Activated naive CD8-positive, alpha-beta T cell (primary cell): Measurements from ENCODE around the gene AHR.

Experiments used
- H3K27ac Mint-ChIP-seq: one replicate; pipeline ENCODE4 v1.8.0; 2021; ENCODE audit warnings: mixed read lengths
- H3K27me3 Mint-ChIP-seq: one replicate; pipeline ENCODE4 v1.8.0; 2021; ENCODE audit warnings: mixed read lengths
- H3K36me3 Mint-ChIP-seq: one replicate; pipeline ENCODE4 v1.8.0; 2021; ENCODE audit warnings: mixed read lengths
- H3K4me1 Mint-ChIP-seq: one replicate; pipeline ENCODE4 v1.8.0; 2021; ENCODE audit warnings: low read depth, mixed read lengths
- H3K4me3 Mint-ChIP-seq: one replicate; pipeline ENCODE4 v1.8.0; 2021; ENCODE audit warnings: mild to moderate bottlenecking, mixed read lengths
- H3K9me3 Mint-ChIP-seq: one replicate; pipeline ENCODE4 v1.8.0; 2021; ENCODE audit warnings: low read depth, mixed read lengths

Gene AHR

GRCh38 chr7:17298102-17298839 is at the start of gene AHR:
AHR (plus strand) TSS chr7:17298652; CDS start chr7:17299265, 613 bp downstream.
- Mint-ChIP-seq H3K4me3 (peak within 1 kb of the TSS; percentile 99), H3K36me3 (peaks cover 3% of the 10 kb centered on the region), H3K27ac (peak within 1 kb of the TSS; percentile 98), H3K27me3 (no peaks in the 10 kb centered on the region), H3K9me3 (peaks cover 13% of the 10 kb centered on the region), H3K4me1 (peaks cover 32% of the 10 kb centered on the region)

GRCh38 chr7:17253885-17254284 is 44.6 kb upstream of the AHR start:
- H3K27ac Mint-ChIP-seq: no peak overlapping the region
- no peaks in the 10 kb centered on the region for H3K9me3 Mint-ChIP-seq
- no peak overlapping the region for H3K4me3 Mint-ChIP-seq
- peaks cover 3% of the 10 kb centered on the region for H3K36me3 Mint-ChIP-seq
- no peaks in the 10 kb centered on the region for H3K27me3 Mint-ChIP-seq
- H3K4me1 Mint-ChIP-seq: peaks cover 6% of the 10 kb centered on the region

GRCh38 chr7:17255926-17256325 is 42.5 kb upstream of the AHR start:
- H3K9me3 Mint-ChIP-seq: no peaks in the 10 kb centered on the region
- peaks cover 4% of the 10 kb centered on the region for H3K36me3 Mint-ChIP-seq
- H3K27ac Mint-ChIP-seq: no peak overlapping the region
- no peaks in the 10 kb centered on the region for H3K27me3 Mint-ChIP-seq
- H3K4me3 Mint-ChIP-seq: no peak overlapping the region
- peaks cover 6% of the 10 kb centered on the region for H3K4me1 Mint-ChIP-seq

GRCh38 chr7:17256375-17256774 is 42.1 kb upstream of the AHR start:
- Mint-ChIP-seq H3K4me3 (no peak overlapping the region), H3K27me3 (no peaks in the 10 kb centered on the region), H3K36me3 (peaks cover 4% of the 10 kb centered on the region), H3K27ac (no peak overlapping the region), H3K9me3 (no peaks in the 10 kb centered on the region), H3K4me1 (peaks cover 11% of the 10 kb centered on the region)

- no peak overlapping the region for H3K27ac Mint-ChIP-seq
Measured at GRCh38 chr7:17266565-17266964, 31.9 kb upstream of the AHR start.

GRCh38 chr7:17269341-17270221 is 28.9 kb upstream of the AHR start:
- Mint-ChIP-seq H3K27ac (no peak overlapping the region), H3K36me3 (peaks cover 34% of the 10 kb centered on the region), H3K9me3 (peaks cover 41% of the 10 kb centered on the region), H3K27me3 (no peaks in the 10 kb centered on the region), H3K4me1 (peaks cover 13% of the 10 kb centered on the region), H3K4me3 (no peak overlapping the region)

More at GRCh38 chr7:17266565-17266964, 31.9 kb upstream of the AHR start:
- Mint-ChIP-seq H3K27me3 (no peaks in the 10 kb centered on the region), H3K4me3 (no peak overlapping the region), H3K4me1 (peaks cover 8% of the 10 kb centered on the region), H3K36me3 (peaks cover 22% of the 10 kb centered on the region), H3K9me3 (peaks cover 34% of the 10 kb centered on the region)

- H3K4me3 Mint-ChIP-seq: peak overlapping the region; percentile 61
- peaks cover 25% of the 10 kb centered on the region for H3K4me1 Mint-ChIP-seq
- H3K27ac Mint-ChIP-seq: peak overlapping the region; percentile 85
- H3K36me3 Mint-ChIP-seq: peaks cover 17% of the 10 kb centered on the region
- no peaks in the 10 kb centered on the region for H3K27me3 Mint-ChIP-seq
- peaks cover 10% of the 10 kb centered on the region for H3K9me3 Mint-ChIP-seq
Measured at GRCh38 chr7:17274551-17275245, 23.8 kb upstream of the AHR start.

- Mint-ChIP-seq H3K9me3 (peaks cover 7% of the 10 kb centered on the region), H3K36me3 (peaks cover 16% of the 10 kb centered on the region), H3K4me1 (peaks cover 25% of the 10 kb centered on the region), H3K27ac (no peak overlapping the region), H3K27me3 (no peaks in the 10 kb centered on the region), H3K4me3 (peak overlapping the region; percentile 42)
Measured at GRCh38 chr7:17275749-17276671, 22.4 kb upstream of the AHR start.

- Mint-ChIP-seq H3K4me1 (peaks cover 17% of the 10 kb centered on the region), H3K4me3 (no peak overlapping the region), H3K36me3 (peaks cover 7% of the 10 kb centered on the region), H3K9me3 (no peaks in the 10 kb centered on the region), H3K27me3 (no peaks in the 10 kb centered on the region), H3K27ac (no peak overlapping the region)
Measured at GRCh38 chr7:17279061-17279460, 19.4 kb upstream of the AHR start.

GRCh38 chr7:17289074-17289645 is 9.3 kb upstream of the AHR start:
- Mint-ChIP-seq H3K27me3 (no peaks in the 10 kb centered on the region), H3K4me3 (no peak overlapping the region), H3K36me3 (peaks cover 3% of the 10 kb centered on the region), H3K4me1 (no peaks in the 10 kb centered on the region), H3K9me3 (no peaks in the 10 kb centered on the region), H3K27ac (no peak overlapping the region)

- Mint-ChIP-seq H3K4me3 (no peak overlapping the region), H3K27me3 (no peaks in the 10 kb centered on the region), H3K9me3 (peaks cover 9% of the 10 kb centered on the region), H3K4me1 (peaks cover 11% of the 10 kb centered on the region), H3K27ac (no peak overlapping the region), H3K36me3 (peaks cover 2% of the 10 kb centered on the region)
Measured at GRCh38 chr7:17292843-17293242, 5.6 kb upstream of the AHR start.

GRCh38 chr7:17293481-17293880 is 5.0 kb upstream of the AHR start:
- Mint-ChIP-seq H3K27ac (no peak overlapping the region), H3K27me3 (no peaks in the 10 kb centered on the region), H3K4me3 (no peak overlapping the region), H3K9me3 (peaks cover 13% of the 10 kb centered on the region), H3K36me3 (peaks cover 5% of the 10 kb centered on the region), H3K4me1 (peaks cover 15% of the 10 kb centered on the region)

GRCh38 chr7:17297243-17297642 is 1.2 kb upstream of the AHR start:
- Mint-ChIP-seq H3K4me3 (peak overlapping the region; percentile 86), H3K27me3 (no peaks in the 10 kb centered on the region), H3K36me3 (peaks cover 3% of the 10 kb centered on the region)

More at GRCh38 chr7:17297243-17297642, 1.2 kb upstream of the AHR start:
- peaks cover 13% of the 10 kb centered on the region for H3K9me3 Mint-ChIP-seq
- H3K27ac Mint-ChIP-seq: peak overlapping the region; percentile 96
- peaks cover 24% of the 10 kb centered on the region for H3K4me1 Mint-ChIP-seq
